Transverse colon (tissue), 4 donors: ENCODE measurements around the gene TDRD3. TPM values are rescaled to one million over a fixed set of nuclear protein-coding genes. Genes with fewer than 3 reads are reported as not detected.
A peak's percentile ranks its signal among the peaks of the same experiment; 100 is the strongest.

Experiments used
- DNase-seq: peaks from one replicate; pipeline ENCODE4 v3.0.0-alpha.2; 2019
- H3K27ac ChIP-seq, 4 donors: fragments of 200-600 bp; sonication (generic); 2 replicates each; pipeline ENCODE4 v1.5.1; 2016 to 2018; ENCODE audit warnings: inconsistent platforms in 4 of 4
- H3K27me3 ChIP-seq: fragments of 200-600 bp; sonication (generic); 2 replicates; pipeline ENCODE4 v1.5.1; 2017; ENCODE audit warnings: inconsistent platforms
- H3K36me3 ChIP-seq, 4 donors: fragments of 200-600 bp; sonication (generic); 2 replicates each; pipeline ENCODE4 v1.5.1; 2017 to 2019; ENCODE audit warnings: inconsistent platforms in 4 of 4
- H3K4me1 ChIP-seq, 4 donors: fragments of 200-600 bp; sonication (generic); 2 replicates each; pipeline ENCODE4 v1.5.1; 2017 to 2020; ENCODE audit warnings: inconsistent platforms in 4 of 4
- H3K4me3 ChIP-seq, 4 donors: fragments of 200-600 bp; sonication (generic); 1 replicate in 1 of 4; 2 replicates in 3 of 4; pipeline versions ENCODE4 v1.5.1 to v1.6.1; 2017 to 2019; ENCODE audit warnings: inconsistent platforms in 4 of 4
- H3K9me3 ChIP-seq, 2 donors: fragments of 200-600 bp; sonication (generic); 2 replicates each; pipeline ENCODE4 v1.5.1; 2017 to 2019; ENCODE audit warnings: inconsistent platforms in 2 of 2
- EP300 ChIP-seq: sonication (generic); formaldehyde crosslinking; IDR thresholded peaks from one replicate; pipeline ENCODE4 v1.6.1; 2017; ENCODE audit warnings: antibody characterized with exemption, low read depth
- POLR2A ChIP-seq: fragments of 450-650 bp; IDR thresholded peaks from one replicate; pipeline ENCODE4 v1.6.1; 2016; ENCODE audit warnings: antibody characterized with exemption, mild to moderate bottlenecking, moderate library complexity
- POLR2AphosphoS5 ChIP-seq, 3 donors: sonication (generic); formaldehyde crosslinking; IDR thresholded peaks; one replicate each; pipeline ENCODE4 v1.6.1; 2016; ENCODE audit warnings: antibody characterized with exemption in 3 of 3
- WGBS, 2 donors: methylation state at CpG; one replicate each; pipeline ENCODE4 v1.1.5; 2018; ENCODE audit warnings: low coverage in 1 of 2; 5-methylcytosine and 5-hydroxymethylcytosine counted together
- in situ Hi-C, 4 donors: fragments of 200-750 bp; cut with MboI; loops; one replicate each; pipeline versions ENCODE4 v1.15.0 to v1.15.1; 2017; ENCODE audit warnings: low sequenced_read_pairs in 3 of 4, low pct_ligation_motif_present in 1 of 4, low pct_unique_long_range_greater_than_20kb in 1 of 4
- intact Hi-C: fragments of 100-400 bp; cut with DNase I; formaldehyde crosslinking; loops from one replicate; pipeline ENCODE4 v1.15.1; 2023; ENCODE audit warnings: low total_unique reads
- total RNA-seq, 4 donors: library from RNA; depleted of rRNA; stranded (reverse); fragments of >200 nt; gene quantifications; one replicate each; pipeline ENCODE4 v1.1.0, GENCODE V29; 2016
- TF ChIP-seq, protein P1 (sequence below), 5 experiments: fragments of 200-600 bp in 3 of 5; fragments of 450-650 bp in 2 of 5; sonication (generic) in 3 of 5; IDR thresholded peaks; 1 replicate in 2 of 5; 2 replicates in 3 of 5; pipeline ENCODE4 v1.5.1; 2016 to 2017; ENCODE audit warnings: antibody characterized with exemption in 5 of 5, inconsistent platforms in 3 of 5, mild to moderate bottlenecking in 2 of 5, moderate library complexity in 1 of 5

Gene TDRD3
- total RNA-seq, 4 donors from 2014 or later, result 20.9 to 73.4 (median 33.9) TPM

DNA sequence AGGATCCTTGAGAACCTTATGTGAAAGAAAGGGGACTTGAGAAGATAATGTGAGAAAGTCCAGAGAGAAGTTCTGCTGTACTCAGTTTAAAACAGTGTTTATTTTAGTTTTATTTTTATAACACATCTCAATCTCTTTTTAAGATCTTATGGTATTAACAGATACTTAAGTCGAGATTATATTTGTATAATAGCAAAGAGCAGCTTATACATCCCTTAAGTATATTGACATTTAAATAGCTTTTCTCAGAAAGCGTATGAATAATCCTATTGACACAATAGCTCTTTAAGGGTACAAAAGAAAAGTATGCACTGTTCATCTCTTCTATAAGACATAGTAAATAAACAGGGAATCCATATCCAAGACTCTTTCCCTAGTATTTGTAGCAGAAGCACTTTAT lies 42.2 kb downstream of the TDRD3 start:
- TF ChIP-seq POLR2AphosphoS5 (IDR thresholded peaks at IDR 0.05) (no peak), EP300 (no peak), POLR2A (no peak)
- TF ChIP-seq, protein P1, sequence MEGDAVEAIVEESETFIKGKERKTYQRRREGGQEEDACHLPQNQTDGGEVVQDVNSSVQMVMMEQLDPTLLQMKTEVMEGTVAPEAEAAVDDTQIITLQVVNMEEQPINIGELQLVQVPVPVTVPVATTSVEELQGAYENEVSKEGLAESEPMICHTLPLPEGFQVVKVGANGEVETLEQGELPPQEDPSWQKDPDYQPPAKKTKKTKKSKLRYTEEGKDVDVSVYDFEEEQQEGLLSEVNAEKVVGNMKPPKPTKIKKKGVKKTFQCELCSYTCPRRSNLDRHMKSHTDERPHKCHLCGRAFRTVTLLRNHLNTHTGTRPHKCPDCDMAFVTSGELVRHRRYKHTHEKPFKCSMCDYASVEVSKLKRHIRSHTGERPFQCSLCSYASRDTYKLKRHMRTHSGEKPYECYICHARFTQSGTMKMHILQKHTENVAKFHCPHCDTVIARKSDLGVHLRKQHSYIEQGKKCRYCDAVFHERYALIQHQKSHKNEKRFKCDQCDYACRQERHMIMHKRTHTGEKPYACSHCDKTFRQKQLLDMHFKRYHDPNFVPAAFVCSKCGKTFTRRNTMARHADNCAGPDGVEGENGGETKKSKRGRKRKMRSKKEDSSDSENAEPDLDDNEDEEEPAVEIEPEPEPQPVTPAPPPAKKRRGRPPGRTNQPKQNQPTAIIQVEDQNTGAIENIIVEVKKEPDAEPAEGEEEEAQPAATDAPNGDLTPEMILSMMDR (IDR thresholded peaks at IDR 0.05), result no peak
- 25 to 52% methylated on average over 2 of the region's 2 CpGs for WGBS, 2 donors
- in situ Hi-C loops (loop anchor here in 2 of 4 donors (25.0 kb wide), 1 partner anchor 752 kb away; no protein-coding TSS in a partner anchor), intact Hi-C loops (no loop called here)
- peaks cover 0 to 21% (median 6%) of the 10 kb centered on the region in 4 donors for H3K4me1 ChIP-seq
- H3K36me3 ChIP-seq, result no peaks in the 10 kb centered on the region
- peaks cover 0 to 3% of the 10 kb centered on the region in 2 donors for H3K9me3 ChIP-seq
- H3K4me3 ChIP-seq, result no peak overlapping the region
- H3K27ac ChIP-seq, result no peak overlapping the region
- no peaks in the 10 kb centered on the region for H3K27me3 ChIP-seq
- DNase-seq, result no peak

DNA sequence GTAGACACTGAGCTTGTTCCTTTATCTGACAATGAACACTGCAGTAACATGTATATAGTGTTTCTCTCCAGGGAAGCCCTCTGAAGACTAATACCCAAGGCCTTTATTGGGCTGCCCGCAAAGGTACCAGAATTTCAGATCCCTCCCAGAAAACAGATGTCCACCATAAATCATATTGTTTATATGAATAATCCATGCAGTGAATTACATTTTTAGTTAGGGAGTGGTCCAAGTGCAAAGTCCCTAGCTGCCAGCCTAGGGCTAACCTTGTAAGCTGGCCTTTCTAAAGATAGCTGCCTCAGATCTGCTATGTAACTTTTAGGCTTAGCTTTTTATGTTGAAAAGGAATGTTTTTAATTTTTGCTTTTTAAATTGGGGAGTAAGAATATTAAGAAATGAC lies 44.7 kb downstream of the TDRD3 start:
- intact Hi-C loops, result no loop called here
- DNase-seq, result no peak
- Histone ChIP-seq H3K9me3 (no peaks in the 10 kb centered on the region), H3K4me1 (peaks cover 0 to 18% (median 3%) of the 10 kb centered on the region in 4 donors), H3K27me3 (no peaks in the 10 kb centered on the region), H3K27ac (no peak overlapping the region), H3K4me3 (no peak overlapping the region), H3K36me3 (no peaks in the 10 kb centered on the region)
- TF ChIP-seq POLR2AphosphoS5 (IDR thresholded peaks at IDR 0.05) (peak in 1 of 3 donors; percentile 8), EP300 (no peak), POLR2A (no peak)
- in situ Hi-C loops, result loop anchor here in 2 of 4 donors (25.0 kb wide), 1 partner anchor 754 kb away; no protein-coding TSS in a partner anchor
- WGBS, 2 donors, result 45 to 78% methylated on average over 1 of the region's 1 CpG

DNA sequence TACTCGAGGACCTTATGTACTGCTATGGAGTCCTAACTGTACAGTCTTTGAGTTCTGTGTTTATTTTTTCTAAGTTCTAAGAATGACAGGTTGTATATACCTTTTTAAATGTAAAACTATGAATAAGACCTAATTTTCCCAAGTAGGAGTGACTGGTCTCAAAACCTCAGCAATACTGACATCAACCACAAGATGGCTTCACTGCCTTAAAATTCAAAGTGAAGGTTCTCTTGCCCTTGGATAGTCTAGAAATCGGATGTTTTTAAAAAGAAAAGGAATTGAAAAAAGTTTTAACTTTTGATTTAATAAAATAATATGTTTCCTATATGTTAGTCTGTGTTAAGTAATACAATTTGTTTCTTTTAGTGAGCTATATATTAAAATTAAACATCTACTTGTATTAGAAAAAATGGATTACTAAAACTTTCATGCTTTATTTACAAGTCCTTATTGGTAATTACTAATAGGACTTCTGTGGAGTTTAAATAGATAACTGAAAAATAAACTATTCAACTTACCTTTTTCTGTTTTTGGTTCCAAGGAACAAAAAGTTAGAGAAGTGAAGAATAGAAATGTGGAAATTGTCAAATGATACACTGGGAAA lies 52.0 kb downstream of the TDRD3 start:
- Histone ChIP-seq H3K27me3 (no peaks in the 10 kb centered on the region), H3K27ac (no peak overlapping the region), H3K4me1 (no peaks in the 10 kb centered on the region), H3K4me3 (no peak overlapping the region), H3K9me3 (no peaks in the 10 kb centered on the region), H3K36me3 (no peaks in the 10 kb centered on the region)
- in situ Hi-C loops, result loop anchor here in 2 of 4 donors (25.0 kb wide), 1 partner anchor 762 kb away; no protein-coding TSS in a partner anchor
- 31 to 41% methylated on average over 2 of the region's 2 CpGs for WGBS, 2 donors
- intact Hi-C loops, result no loop called here
- TF ChIP-seq EP300 (no peak), POLR2AphosphoS5 (IDR thresholded peaks at IDR 0.05) (no peak), POLR2A (no peak)
- TF ChIP-seq, protein P1 (IDR thresholded peaks at IDR 0.05), result peak; percentile 71 to 80 (median 73)
- DNase-seq, result no peak

DNA sequence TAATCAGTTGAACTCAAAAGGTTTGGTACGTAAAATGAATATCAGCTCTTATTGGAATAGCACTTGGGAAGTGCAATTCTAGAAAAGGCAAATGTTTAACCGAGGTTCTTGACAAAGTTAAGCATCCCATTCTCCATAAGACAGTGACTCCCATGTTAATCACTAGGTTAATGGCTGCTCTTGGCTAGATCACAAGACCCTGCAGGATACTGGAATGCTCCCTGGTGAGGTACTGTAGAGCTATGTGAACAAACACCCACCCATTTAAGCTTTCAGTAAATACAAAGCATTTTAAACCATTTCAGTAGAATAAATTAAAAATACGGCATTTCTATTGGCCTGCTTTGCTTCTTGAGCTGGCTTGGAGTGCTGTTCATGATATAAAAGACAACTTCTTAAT lies 56.5 kb downstream of the TDRD3 start:
- no peak for DNase-seq
- no peak overlapping the region for H3K4me3 ChIP-seq
- no peaks in the 10 kb centered on the region for H3K9me3 ChIP-seq
- H3K4me1 ChIP-seq, result no peaks in the 10 kb centered on the region
- no peak overlapping the region for H3K27ac ChIP-seq
- H3K27me3 ChIP-seq, result no peaks in the 10 kb centered on the region
- intact Hi-C loops (no loop called here), in situ Hi-C loops (no loop called here)
- whole genome bisulfite sequencing, 2 donors, result 90 to 91% methylated on average over 3 of the region's 3 CpGs
- TF ChIP-seq POLR2AphosphoS5 (IDR thresholded peaks at IDR 0.05) (no peak), EP300 (no peak), POLR2A (no peak)
- TF ChIP-seq, protein P1 (IDR thresholded peaks at IDR 0.05), result no peak
- H3K36me3 ChIP-seq, result no peaks in the 10 kb centered on the region
